Activated CD8-positive, alpha-beta memory T cell treated with anti-CD3 and anti-CD28 coated beads, Interleukin-2, amount 50 U/mL, for 1 hour (primary cell): ENCODE data around the gene TSHZ1.
"Not testable (repeated sequence)": the region's sequence is repeated elsewhere in the genome, so short reads cannot be mapped to it uniquely, and the experiment has no call there.

Source experiments
- DNase-seq: peaks from one replicate; pipeline ENCODE4 v3.0.0-alpha.2; 2020; ENCODE audit errors: extremely low read depth

TSHZ1 gene

GRCh38 chr18:75316223-75316622, 105.6 kb downstream of the TSHZ1 start:
- DNase-seq = no peak

GRCh38 chr18:75316826-75317225, 106.2 kb downstream of the TSHZ1 start:
- DNase-seq = no peak

- no peak for DNase-seq
These were observed 106.7 kb downstream of the TSHZ1 start for GRCh38 chr18:75317300-75317699.

- DNase-seq = no peak
These were observed 107.1 kb downstream of the TSHZ1 start for GRCh38 chr18:75317703-75318102.

GRCh38 chr18:75319905-75320304, 109.3 kb downstream of the TSHZ1 start:
- no peak for DNase-seq

GRCh38 chr18:75320506-75320905, 109.9 kb downstream of the TSHZ1 start:
- DNase-seq = no peak

GRCh38 chr18:75321431-75321830, 110.8 kb downstream of the TSHZ1 start:
- no peak for DNase-seq

- no peak for DNase-seq
These were observed 111.6 kb downstream of the TSHZ1 start for GRCh38 chr18:75322206-75322605.

- DNase-seq = no peak
These were observed 113.4 kb downstream of the TSHZ1 start for GRCh38 chr18:75323821-75324585.

GRCh38 chr18:75324686-75325257, 114.2 kb downstream of the TSHZ1 start:
- DNase-seq = no peak

GRCh38 chr18:75329753-75330152, 119.2 kb downstream of the TSHZ1 start:
- DNase-seq = not testable (repeated sequence)

- DNase-seq = no peak
These were observed 119.7 kb downstream of the TSHZ1 start for GRCh38 chr18:75330308-75330707.

GRCh38 chr18:75334869-75335268, 124.3 kb downstream of the TSHZ1 start:
- DNase-seq = no peak

GRCh38 chr18:75335511-75335910, 124.9 kb downstream of the TSHZ1 start:
- no peak for DNase-seq

- no peak for DNase-seq
These were observed 126.2 kb downstream of the TSHZ1 start for GRCh38 chr18:75336767-75337166.

GRCh38 chr18:75337348-75337747, 126.8 kb downstream of the TSHZ1 start:
- no peak for DNase-seq

GRCh38 chr18:75338631-75339030, 128.0 kb downstream of the TSHZ1 start:
- DNase-seq = no peak
